Endothelial cell of umbilical vein (primary cell): ENCODE data around the gene GALNT10. TPM values are rescaled to one million over a fixed set of nuclear protein-coding genes. Genes with fewer than 3 reads are reported as not detected.

Experiments
- BruUV-seq: library from RNA; stranded (reverse); fragments of 400-500 nt; replicated peaks from 2 replicates; lab custom pipeline; 2021; lab: Mats Ljungman, UMichigan
- CTCF ChIA-PET: fragments of 300-600, 350-600 bp; sonication (Branson Sonifier 250); formaldehyde crosslinking; loops from one replicate; lab custom pipeline; 2021; ENCODE audit warnings: antibody characterized with exemption, inconsistent platforms; lab: Charles Lee
- POLR2A ChIA-PET: fragments of 300-600, 350-600 bp; sonication (Branson Sonifier 250); formaldehyde crosslinking; loops from one replicate; lab custom pipeline; 2021; ENCODE audit warnings: antibody characterized with exemption, inconsistent platforms; lab: Charles Lee
- DNase-seq: peaks from one replicate; pipeline ENCODE4 v3.0.0-alpha.2; 2011; ENCODE audit warnings: low read depth, low spot score
- FAIRE-seq: peaks from 2 replicates; lab custom pipeline; 2011; peaks lifted over from hg19 to GRCh38; lab: Jason Lieb, UNC
- H2AFZ ChIP-seq: 2 replicates; pipeline ENCODE4 v1.6.0; 2012; ENCODE audit warnings: low read depth, low read length, control low read depth, inconsistent platforms
- H3K27ac ChIP-seq: 2 replicates; pipeline ENCODE4 v1.5.1; 2011; ENCODE audit warnings: low read depth, mild to moderate bottlenecking, control low read depth, low read length, moderate library complexity; ENCODE audit not compliant: insufficient read depth
- H3K27me3 ChIP-seq, 2 experiments: 2 replicates each; pipeline versions ENCODE4 v1.6.0 to v1.6.1; 2011; ENCODE audit warnings: low read length in 2 of 2, mixed read lengths in 1 of 2; ENCODE audit not compliant: control insufficient read depth in 2 of 2, insufficient read depth in 2 of 2
- H3K36me3 ChIP-seq, 2 experiments: 2 replicates in 1 of 2; 3 replicates in 1 of 2; pipeline ENCODE4 v1.5.1; 2011; ENCODE audit warnings: low read length in 2 of 2, mild to moderate bottlenecking in 1 of 2, moderate library complexity in 1 of 2; ENCODE audit not compliant: control insufficient read depth in 2 of 2, insufficient read depth in 2 of 2; ENCODE audit errors: extremely low read depth in 1 of 2
- H3K4me1 ChIP-seq: 3 replicates; pipeline ENCODE4 v1.5.1; 2011; ENCODE audit warnings: mild to moderate bottlenecking, low read length; ENCODE audit not compliant: control insufficient read depth, insufficient read depth; ENCODE audit errors: extremely low read depth
- H3K4me2 ChIP-seq: 2 replicates; pipeline ENCODE4 v1.6.1; 2011; ENCODE audit warnings: low read length, control low read depth, mixed read lengths; ENCODE audit not compliant: insufficient read depth
- H3K4me3 ChIP-seq, 3 experiments: fragments of 200-600 bp in 1 of 3; sonication (generic), shearing (Covaris generic) in 1 of 3; replicated peaks in 1 of 3; 2 replicates each; pipeline ENCODE4 v1.5.1; 2011 to 2016; ENCODE audit warnings: control low read depth in 3 of 3, low read length in 3 of 3, mild to moderate bottlenecking in 2 of 3, inconsistent platforms in 1 of 3, low read depth in 1 of 3, moderate library complexity in 1 of 3; ENCODE audit not compliant: insufficient read depth in 1 of 3
- H3K79me2 ChIP-seq: 2 replicates; pipeline ENCODE4 v1.6.0; 2012; ENCODE audit warnings: low read length, inconsistent platforms; ENCODE audit not compliant: control insufficient read depth, insufficient read depth
- H3K9ac ChIP-seq: replicated peaks from 2 replicates; pipeline ENCODE3; 2011; ENCODE audit warnings: low read length, control low read depth; ENCODE audit not compliant: insufficient read depth; ENCODE audit errors: extremely low read depth
- H3K9me1 ChIP-seq: replicated peaks from 3 replicates; pipeline ENCODE4 v1.6.0; 2011; ENCODE audit warnings: mild to moderate bottlenecking, low read length; ENCODE audit not compliant: control insufficient read depth, insufficient read depth; ENCODE audit errors: extremely low read depth
- H3K9me3 ChIP-seq: replicated peaks from 2 replicates; pipeline ENCODE4 v1.5.1; 2012; ENCODE audit warnings: low read length, inconsistent platforms; ENCODE audit not compliant: control insufficient read depth, insufficient read depth
- H4K20me1 ChIP-seq: replicated peaks from 2 replicates; pipeline ENCODE3; 2011; ENCODE audit warnings: mild to moderate bottlenecking, low read length; ENCODE audit not compliant: control insufficient read depth, insufficient read depth; ENCODE audit errors: extremely low read depth
- EZH2 ChIP-seq: IDR thresholded peaks from 2 replicates; pipeline ENCODE4 v1.6.1; 2012; ENCODE audit warnings: borderline replicate concordance, low read depth, mild to moderate bottlenecking, moderate library complexity, low read length, inconsistent platforms; ENCODE audit not compliant: severe bottlenecking
- FOS ChIP-seq: IDR thresholded peaks from 2 replicates; pipeline ENCODE4 v1.6.1; 2011; ENCODE audit warnings: mild to moderate bottlenecking, low read length, moderate library complexity, borderline replicate concordance; ENCODE audit not compliant: insufficient read depth
- GATA2 ChIP-seq: IDR thresholded peaks from 2 replicates; pipeline ENCODE4 v1.7.0; 2011; ENCODE audit warnings: low read depth, mild to moderate bottlenecking, moderate library complexity, mixed read lengths, low read length; ENCODE audit not compliant: insufficient read length, insufficient read depth
- JUN ChIP-seq: IDR thresholded peaks from 2 replicates; pipeline ENCODE4 v1.6.1; 2011; ENCODE audit warnings: borderline replicate concordance, low read depth; ENCODE audit not compliant: insufficient read length, insufficient read depth
- MYC ChIP-seq: IDR thresholded peaks from one replicate; pipeline ENCODE4 v1.6.1; 2011; ENCODE audit warnings: mild to moderate bottlenecking, low read depth, low read length
- POLR2A ChIP-seq: IDR thresholded peaks from 2 replicates; pipeline ENCODE4 v1.6.1; 2012; ENCODE audit warnings: low read depth, mild to moderate bottlenecking, control low read depth, low read length
- POLR2AphosphoS5 ChIP-seq: IDR thresholded peaks from 2 replicates; pipeline ENCODE4 v1.6.1; 2012; ENCODE audit warnings: low read depth, mild to moderate bottlenecking, control low read depth, low read length, moderate library complexity; ENCODE audit not compliant: insufficient read depth
- dilution Hi-C: fragments of 300-500 bp; cut with MboI; formaldehyde crosslinking; loops from one replicate; pipeline ENCODE4 v1.15.0; 2019; ENCODE audit warnings: low sequenced_read_pairs; ENCODE audit not compliant: extremely low pct_ligation_motif_present
- intact Hi-C: fragments of 100-400 bp; cut with micrococcal nuclease; formaldehyde crosslinking; loops from one replicate; pipeline ENCODE4 v1.10.0; 2022
- polyA plus RNA-seq, 4 experiments: library from polyadenylated mRNA; depleted of rRNA in 3 of 4; stranded (reverse) in 3 of 4; unstranded in 1 of 4; fragments of >200 nt; gene quantifications; 2 replicates each; pipeline versions ENCODE4 v1.2.1 to v1.2.3, GENCODE V29; 2011 to 2012; ENCODE audit warnings: missing spikeins in 1 of 4
- total RNA-seq: library from RNA; stranded (reverse); gene quantifications from 2 replicates; pipeline ENCODE4 v1.2.3, GENCODE V29; 2021
- TF ChIP-seq, protein P1 (sequence below), 2 donors: IDR thresholded peaks; 1 replicate in 1 of 2; 2 replicates in 1 of 2; pipeline ENCODE4 v1.5.1; 2011; ENCODE audit warnings: low read length in 2 of 2, mild to moderate bottlenecking in 2 of 2, moderate library complexity in 2 of 2, control low read depth in 1 of 2, inconsistent platforms in 1 of 2, low read depth in 1 of 2; ENCODE audit not compliant: insufficient read depth in 1 of 2; ENCODE audit errors: extremely low read depth in 1 of 2
- TF ChIP-seq, protein P2 (sequence below): IDR thresholded peaks from 2 replicates; pipeline ENCODE4 v1.6.1; 2011; ENCODE audit not compliant: insufficient read depth, insufficient read length

Gene GALNT10
- total and polyA plus RNA-seq, 2 donors (not counting 3 experiments of a cell fraction or from before 2014, with no cell fraction given) = 70.2 to 77.6 TPM

DNA sequence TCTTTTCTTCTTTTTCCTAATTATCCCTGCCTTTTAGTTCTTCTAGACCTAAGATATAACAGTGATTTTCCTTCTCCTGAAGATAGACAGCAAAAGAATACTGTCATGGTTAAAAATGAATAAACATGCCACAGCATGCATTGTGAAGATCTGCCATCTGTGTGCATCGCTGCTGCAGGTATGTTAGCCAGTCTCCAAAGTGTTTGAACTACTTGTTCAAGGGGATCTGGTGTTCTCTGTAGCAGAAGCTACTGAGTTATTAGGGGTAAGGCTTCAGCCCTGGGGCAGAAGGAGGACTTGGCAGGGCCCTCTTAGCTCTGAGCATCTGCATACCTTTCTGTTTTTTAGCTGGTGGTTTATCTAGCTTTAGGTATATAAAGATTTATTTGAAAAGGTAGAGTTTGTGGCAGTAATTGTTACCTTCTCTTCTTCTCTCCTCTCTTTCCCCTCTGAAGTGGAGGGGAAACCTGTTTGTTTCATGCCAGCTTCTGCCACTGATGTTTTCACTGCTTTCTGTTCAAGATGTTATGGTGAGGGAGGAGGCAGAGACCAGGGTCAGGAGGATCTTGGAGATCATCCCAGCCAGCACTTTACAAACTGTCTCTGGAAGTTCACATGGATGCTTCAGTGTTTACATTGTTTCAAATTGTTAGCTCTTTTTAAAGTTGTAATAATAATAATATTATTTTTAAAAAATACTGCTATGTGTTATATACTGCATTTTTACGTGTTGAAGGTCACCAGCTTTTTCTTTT lies 25.2 kb downstream of the GALNT10 start:
- H2AFZ ChIP-seq = no peak overlapping the region
- TF ChIP-seq GATA2 (no peak), FOS (no peak), MYC (no peak), JUN (no peak), POLR2A (no peak), POLR2AphosphoS5 (no peak), EZH2 (no peak)
- TF ChIP-seq, protein P1, sequence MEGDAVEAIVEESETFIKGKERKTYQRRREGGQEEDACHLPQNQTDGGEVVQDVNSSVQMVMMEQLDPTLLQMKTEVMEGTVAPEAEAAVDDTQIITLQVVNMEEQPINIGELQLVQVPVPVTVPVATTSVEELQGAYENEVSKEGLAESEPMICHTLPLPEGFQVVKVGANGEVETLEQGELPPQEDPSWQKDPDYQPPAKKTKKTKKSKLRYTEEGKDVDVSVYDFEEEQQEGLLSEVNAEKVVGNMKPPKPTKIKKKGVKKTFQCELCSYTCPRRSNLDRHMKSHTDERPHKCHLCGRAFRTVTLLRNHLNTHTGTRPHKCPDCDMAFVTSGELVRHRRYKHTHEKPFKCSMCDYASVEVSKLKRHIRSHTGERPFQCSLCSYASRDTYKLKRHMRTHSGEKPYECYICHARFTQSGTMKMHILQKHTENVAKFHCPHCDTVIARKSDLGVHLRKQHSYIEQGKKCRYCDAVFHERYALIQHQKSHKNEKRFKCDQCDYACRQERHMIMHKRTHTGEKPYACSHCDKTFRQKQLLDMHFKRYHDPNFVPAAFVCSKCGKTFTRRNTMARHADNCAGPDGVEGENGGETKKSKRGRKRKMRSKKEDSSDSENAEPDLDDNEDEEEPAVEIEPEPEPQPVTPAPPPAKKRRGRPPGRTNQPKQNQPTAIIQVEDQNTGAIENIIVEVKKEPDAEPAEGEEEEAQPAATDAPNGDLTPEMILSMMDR (IDR thresholded peaks at IDR 0.05; ENCODE audit: extremely low read depth in 1 of 2, insufficient read depth in 1 of 2, low read depth in 1 of 2, low read length in 2 of 2) = no peak
- TF ChIP-seq, protein P2, sequence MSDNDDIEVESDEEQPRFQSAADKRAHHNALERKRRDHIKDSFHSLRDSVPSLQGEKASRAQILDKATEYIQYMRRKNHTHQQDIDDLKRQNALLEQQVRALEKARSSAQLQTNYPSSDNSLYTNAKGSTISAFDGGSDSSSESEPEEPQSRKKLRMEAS = no peak
- H3K27me3 ChIP-seq = no peaks in the 10 kb centered on the region
- H3K36me3 ChIP-seq = no peaks in the 10 kb centered on the region
- intact Hi-C loops (no loop called here), dilution Hi-C loops (no loop called here)
- peaks cover 2% of the 10 kb centered on the region for H3K79me2 ChIP-seq
- no TSS peak for BruUV-seq
- H3K9me1 ChIP-seq = no peaks in the 10 kb centered on the region
- no peak overlapping the region for H3K4me3 ChIP-seq
- ChIA-PET CTCF (interaction anchor here (1.0 to 2.0 kb wide), 6 partner anchors 15 to 189 kb away, joined by 4 to 6 read pairs (median 4); partner anchors contain the start of gene GALNT10), POLR2A (no interaction called here)
- H3K9ac ChIP-seq = no peak overlapping the region
- no peak overlapping the region for H3K4me2 ChIP-seq
- no peak for DNase-seq
- H4K20me1 ChIP-seq = no peaks in the 10 kb centered on the region
- peaks cover 11% of the 10 kb centered on the region for H3K4me1 ChIP-seq
- no peaks in the 10 kb centered on the region for H3K9me3 ChIP-seq
- no peak for FAIRE-seq
- H3K27ac ChIP-seq = no peak overlapping the region
